AG09319 (cell line): ENCODE results near the gene MX1.

Experiments used
- DNase-seq: peaks from one replicate; pipeline ENCODE4 v3.0.0-alpha.2; 2010; ENCODE audit warnings: low read depth; ENCODE audit errors: extremely low read depth
- CTCF ChIP-seq: IDR thresholded peaks from 2 replicates; pipeline ENCODE4 v1.5.1; 2011; ENCODE audit warnings: low read depth, mild to moderate bottlenecking, inconsistent platforms, low read length, moderate library complexity

MX1 gene

GRCh38 chr21:41470054-41470453, 44.0 kb downstream of the MX1 start:
- no peak for DNase-seq
- no peak for TF ChIP-seq CTCF

GRCh38 chr21:41472753-41473548, 46.9 kb downstream of the MX1 start:
- no peak for TF ChIP-seq CTCF
- no peak for DNase-seq

DNA sequence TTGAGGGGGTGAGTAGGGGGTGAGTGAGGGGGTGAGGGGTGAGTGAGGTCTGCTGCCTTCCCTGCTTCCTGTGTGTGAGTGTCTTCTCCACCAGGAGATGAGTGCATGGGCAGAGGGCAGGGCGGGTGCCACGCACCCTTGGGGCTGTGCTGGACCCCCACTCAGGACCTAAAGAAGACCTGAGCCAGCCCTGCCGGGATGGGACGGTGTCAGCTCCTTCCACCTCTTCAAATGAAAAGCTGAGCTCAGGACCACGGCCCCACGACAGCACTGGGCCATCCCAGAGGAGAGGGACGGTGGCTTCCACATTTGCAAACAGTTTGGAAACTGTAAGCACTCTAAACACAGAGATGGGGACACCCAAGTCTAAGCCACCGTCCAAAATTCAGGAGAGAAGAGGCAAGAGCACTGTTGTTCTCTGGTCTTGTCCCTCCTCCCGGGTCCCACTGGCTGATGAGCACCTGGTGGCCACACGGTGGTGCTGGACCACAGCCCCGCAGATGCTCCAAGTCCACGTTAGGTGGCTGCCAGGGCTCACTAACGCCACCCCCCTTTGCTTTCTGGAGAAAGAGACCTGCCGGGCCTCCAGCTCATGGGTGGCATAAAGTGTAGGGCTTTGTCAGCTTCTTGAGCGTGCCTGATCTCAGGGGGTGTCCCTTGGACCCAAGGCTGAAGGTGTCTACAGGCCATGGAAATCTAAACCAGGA, 49.8 kb downstream of the MX1 start:
- DNase-seq: no peak

DNA sequence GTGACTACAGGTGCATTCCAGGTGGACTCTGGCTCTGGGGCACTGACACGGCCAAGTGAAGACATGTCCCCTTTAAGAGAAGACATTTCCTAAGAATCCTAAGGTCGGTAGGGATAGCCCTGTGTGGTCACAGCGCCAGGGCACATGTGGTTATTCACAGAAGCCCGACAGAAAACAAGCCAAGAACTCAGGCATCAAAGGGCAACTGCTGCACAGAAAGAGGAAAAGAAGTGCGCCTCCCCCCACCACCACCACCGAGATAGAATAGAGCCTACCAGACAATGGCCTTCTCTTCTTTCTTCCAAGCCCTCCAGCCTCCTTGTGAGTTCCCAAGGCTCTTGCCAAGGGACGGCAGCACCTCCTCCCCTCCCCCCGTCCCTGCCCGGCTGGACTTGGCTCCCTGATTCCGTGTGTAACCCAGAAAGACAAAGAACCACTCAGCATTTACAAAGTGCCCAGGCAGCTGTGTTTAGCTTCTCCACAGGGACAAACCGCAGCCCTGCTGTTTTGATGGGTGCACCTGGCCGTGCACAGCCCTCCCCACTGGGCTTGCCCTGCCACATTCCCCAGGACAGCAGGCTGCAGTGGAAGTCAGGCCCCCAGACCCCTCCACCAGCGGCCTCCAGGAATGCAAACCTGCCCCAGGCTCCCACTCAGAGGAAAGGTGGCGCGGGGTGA, 51.7 kb downstream of the MX1 start:
- DNase-seq: no peak
- TF ChIP-seq CTCF: no peak

More for the DNA sequence above, 49.8 kb downstream of the MX1 start:
- TF ChIP-seq CTCF: no peak

- DNase-seq: no peak
Observed at GRCh38 chr21:41478319-41479177, 52.5 kb downstream of the MX1 start.

DNA sequence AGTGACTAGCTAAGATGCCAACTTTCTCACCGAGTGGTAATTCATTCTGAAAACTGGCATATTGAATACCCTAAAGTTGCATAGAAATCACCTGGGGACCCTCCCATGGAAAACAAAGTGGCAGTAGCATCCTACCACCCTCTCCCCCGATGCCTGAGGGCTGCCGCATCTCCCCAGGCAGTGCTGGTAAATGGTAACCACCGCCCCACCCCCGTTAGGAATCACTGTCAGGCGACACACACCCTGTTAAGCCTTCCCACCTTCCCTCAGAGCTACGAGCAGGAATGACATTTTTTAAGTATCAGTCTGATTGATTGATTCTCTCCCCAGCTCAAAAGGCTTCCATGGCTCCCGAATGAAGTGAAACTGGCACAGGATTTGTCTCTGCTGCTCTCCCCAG, 53.6 kb downstream of the MX1 start:
- DNase-seq: no peak
- no peak for TF ChIP-seq CTCF

More at GRCh38 chr21:41478319-41479177, 52.5 kb downstream of the MX1 start:
- TF ChIP-seq CTCF: no peak
